HEK293 (cell line): ENCODE results near the gene JAM2.

Experiments used
- BCL11B ChIP-seq: fragments of 450-650 bp; formaldehyde crosslinking; IDR thresholded peaks from 2 replicates; pipeline ENCODE4 v1.5.1; 2016; ENCODE audit warnings: low read depth, missing biosample characterization, missing genetic modification characterization
- HOXC10 ChIP-seq: sonication (generic); formaldehyde crosslinking; IDR thresholded peaks from 2 replicates; pipeline ENCODE4 v1.8.1; 2023; ENCODE audit warnings: mild to moderate bottlenecking, missing genetic modification reagents
- YY1 ChIP-seq: fragments of 450-650 bp; formaldehyde crosslinking; IDR thresholded peaks from 2 replicates; pipeline ENCODE4 v1.5.1; 2018; ENCODE audit warnings: missing biosample characterization, missing genetic modification characterization
- ZNF433 ChIP-seq: fragments of 450-650 bp; formaldehyde crosslinking; IDR thresholded peaks from 2 replicates; pipeline ENCODE4 v1.5.1; 2016; ENCODE audit warnings: missing biosample characterization, missing genetic modification characterization, low read depth
- ZNF529 ChIP-seq: fragments of 450-650 bp; formaldehyde crosslinking; IDR thresholded peaks from 2 replicates; pipeline ENCODE4 v1.5.1; 2017; ENCODE audit warnings: missing genetic modification characterization, missing biosample characterization; ENCODE audit not compliant: insufficient replicate concordance
- ZNF701 ChIP-seq: fragments of 450-650 bp; formaldehyde crosslinking; IDR thresholded peaks from 2 replicates; pipeline ENCODE4 v1.5.1; 2016; ENCODE audit warnings: missing biosample characterization, missing genetic modification characterization
- TF ChIP-seq, protein P1 (sequence below): fragments of 450-650 bp; formaldehyde crosslinking; IDR thresholded peaks from 2 replicates; pipeline ENCODE4 v1.5.1; 2016; ENCODE audit warnings: missing biosample characterization, missing genetic modification characterization
- TF ChIP-seq, protein P2 (sequence below): sonication (generic); formaldehyde crosslinking; IDR thresholded peaks from 2 replicates; pipeline ENCODE4 v1.8.1; 2022; ENCODE audit warnings: mild to moderate bottlenecking, moderate library complexity, missing genetic modification reagents
- TF ChIP-seq, protein P3 (sequence below): fragments of 450-650 bp; formaldehyde crosslinking; IDR thresholded peaks from 2 replicates; pipeline ENCODE4 v1.5.1; 2016; ENCODE audit warnings: missing biosample characterization, missing genetic modification characterization

DNA sequence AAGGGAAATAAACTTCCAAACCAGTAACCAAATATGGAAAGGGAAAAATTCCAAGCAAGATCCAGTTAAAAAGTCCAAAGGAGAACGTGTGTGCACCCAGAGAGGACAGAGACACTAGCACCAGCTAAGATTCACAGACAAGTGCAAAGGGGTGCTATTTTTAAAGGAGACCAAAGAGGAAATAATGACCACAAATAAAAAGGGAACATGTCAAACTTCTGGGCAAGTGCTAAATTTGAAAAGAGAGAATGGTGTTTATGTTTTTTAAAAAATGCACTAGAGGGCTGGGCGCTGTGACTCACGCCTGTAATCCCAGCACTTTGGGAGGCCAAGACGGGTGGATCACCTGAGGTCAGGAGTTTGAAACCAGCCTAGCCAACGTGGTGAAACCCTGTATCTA lies 8.6 kb downstream of the JAM2 start:
- TF ChIP-seq, protein P1, sequence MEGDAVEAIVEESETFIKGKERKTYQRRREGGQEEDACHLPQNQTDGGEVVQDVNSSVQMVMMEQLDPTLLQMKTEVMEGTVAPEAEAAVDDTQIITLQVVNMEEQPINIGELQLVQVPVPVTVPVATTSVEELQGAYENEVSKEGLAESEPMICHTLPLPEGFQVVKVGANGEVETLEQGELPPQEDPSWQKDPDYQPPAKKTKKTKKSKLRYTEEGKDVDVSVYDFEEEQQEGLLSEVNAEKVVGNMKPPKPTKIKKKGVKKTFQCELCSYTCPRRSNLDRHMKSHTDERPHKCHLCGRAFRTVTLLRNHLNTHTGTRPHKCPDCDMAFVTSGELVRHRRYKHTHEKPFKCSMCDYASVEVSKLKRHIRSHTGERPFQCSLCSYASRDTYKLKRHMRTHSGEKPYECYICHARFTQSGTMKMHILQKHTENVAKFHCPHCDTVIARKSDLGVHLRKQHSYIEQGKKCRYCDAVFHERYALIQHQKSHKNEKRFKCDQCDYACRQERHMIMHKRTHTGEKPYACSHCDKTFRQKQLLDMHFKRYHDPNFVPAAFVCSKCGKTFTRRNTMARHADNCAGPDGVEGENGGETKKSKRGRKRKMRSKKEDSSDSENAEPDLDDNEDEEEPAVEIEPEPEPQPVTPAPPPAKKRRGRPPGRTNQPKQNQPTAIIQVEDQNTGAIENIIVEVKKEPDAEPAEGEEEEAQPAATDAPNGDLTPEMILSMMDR (tag by site-specific recombination): no peak
- TF ChIP-seq HOXC10 (CRISPR knock-in tag) (no peak), ZNF433 (no peak), YY1 (tag by site-specific recombination) (no peak), ZNF701 (no peak), BCL11B (tag by site-specific recombination) (no peak), ZNF529 (tag by site-specific recombination) (no peak)
- TF ChIP-seq, protein P2, sequence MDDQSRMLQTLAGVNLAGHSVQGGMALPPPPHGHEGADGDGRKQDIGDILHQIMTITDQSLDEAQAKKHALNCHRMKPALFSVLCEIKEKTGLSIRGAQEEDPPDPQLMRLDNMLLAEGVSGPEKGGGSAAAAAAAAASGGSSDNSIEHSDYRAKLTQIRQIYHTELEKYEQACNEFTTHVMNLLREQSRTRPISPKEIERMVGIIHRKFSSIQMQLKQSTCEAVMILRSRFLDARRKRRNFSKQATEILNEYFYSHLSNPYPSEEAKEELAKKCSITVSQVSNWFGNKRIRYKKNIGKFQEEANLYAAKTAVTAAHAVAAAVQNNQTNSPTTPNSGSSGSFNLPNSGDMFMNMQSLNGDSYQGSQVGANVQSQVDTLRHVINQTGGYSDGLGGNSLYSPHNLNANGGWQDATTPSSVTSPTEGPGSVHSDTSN: no peak
- TF ChIP-seq, protein P3, sequence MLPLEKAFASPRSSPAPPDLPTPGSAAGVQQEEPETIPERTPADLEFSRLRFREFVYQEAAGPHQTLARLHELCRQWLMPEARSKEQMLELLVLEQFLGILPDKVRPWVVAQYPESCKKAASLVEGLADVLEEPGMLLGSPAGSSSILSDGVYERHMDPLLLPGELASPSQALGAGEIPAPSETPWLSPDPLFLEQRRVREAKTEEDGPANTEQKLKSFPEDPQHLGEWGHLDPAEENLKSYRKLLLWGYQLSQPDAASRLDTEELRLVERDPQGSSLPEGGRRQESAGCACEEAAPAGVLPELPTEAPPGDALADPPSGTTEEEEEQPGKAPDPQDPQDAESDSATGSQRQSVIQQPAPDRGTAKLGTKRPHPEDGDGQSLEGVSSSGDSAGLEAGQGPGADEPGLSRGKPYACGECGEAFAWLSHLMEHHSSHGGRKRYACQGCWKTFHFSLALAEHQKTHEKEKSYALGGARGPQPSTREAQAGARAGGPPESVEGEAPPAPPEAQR (tag by site-specific recombination): no peak
